ENCODE data around the gene GPR160. TPM values are rescaled to one million over a fixed set of nuclear protein-coding genes. Genes with fewer than 3 reads are reported as not detected.

Gene GPR160
- total RNA-seq, 4 donors from 2014 or later: 0.62 to 2.1 (median 1.2) TPM

GRCh38 chr3:170038434-170039110 is 777 bp downstream of the GPR160 start:
- TF ChIP-seq POLR2A (IDR thresholded peaks at IDR 0.05) (no peak), CTCF (IDR thresholded peaks at IDR 0.05 in 4 of 5, conservative IDR thresholded peaks at IDR 0.05 in 1 of 5) (no peak)
- H3K27me3 ChIP-seq: peaks cover 25 to 49% (median 35%) of the 10 kb centered on the region in 3 donors
- no peaks in the 10 kb centered on the region for H3K9me3 ChIP-seq
- ATAC-seq: no peak
- H3K4me3 ChIP-seq: peak overlapping the region; percentile 41 to 65 (median 54)
- intact Hi-C loops (cut with DNase I; ENCODE audit: low total_unique reads) (no loop called here), in situ Hi-C loops (cut with MboI; ENCODE audit: low sequenced_read_pairs in 4 of 4) (no loop called here)
- H3K27ac ChIP-seq: peak overlapping the region in 1 of 4 donors; percentile 18
- no peaks in the 10 kb centered on the region for H3K4me1 ChIP-seq
- H3K36me3 ChIP-seq: no peaks in the 10 kb centered on the region
- no peak for DNase-seq

- intact Hi-C loops (cut with DNase I; ENCODE audit: low total_unique reads): no loop called here
- H3K9me3 ChIP-seq: no peaks in the 10 kb centered on the region
- no peak for TF ChIP-seq POLR2A (IDR thresholded peaks at IDR 0.05)
- TF ChIP-seq CTCF (IDR thresholded peaks at IDR 0.05 in 4 of 5, conservative IDR thresholded peaks at IDR 0.05 in 1 of 5): no peak
- DNase-seq (no peak), ATAC-seq (no peak)
- no peak overlapping the region for H3K4me3 ChIP-seq
- no peaks in the 10 kb centered on the region for H3K4me1 ChIP-seq
- in situ Hi-C loops (cut with MboI; ENCODE audit: low sequenced_read_pairs in 4 of 4): no loop called here
- H3K36me3 ChIP-seq: no peaks in the 10 kb centered on the region
- peaks cover 25 to 54% (median 35%) of the 10 kb centered on the region in 3 donors for H3K27me3 ChIP-seq
- H3K27ac ChIP-seq: no peak overlapping the region
Measured at GRCh38 chr3:170040418-170040817, 2.6 kb downstream of the GPR160 start.

- intact Hi-C loops (cut with DNase I; ENCODE audit: low total_unique reads): no loop called here
- DNase-seq (no peak), ATAC-seq (no peak)
- H3K36me3 ChIP-seq: no peaks in the 10 kb centered on the region
- H3K9me3 ChIP-seq: no peaks in the 10 kb centered on the region
- in situ Hi-C loops (cut with MboI; ENCODE audit: low sequenced_read_pairs in 4 of 4): no loop called here
- H3K27ac ChIP-seq: no peak overlapping the region
- H3K27me3 ChIP-seq: peaks cover 12 to 40% (median 26%) of the 10 kb centered on the region in 3 donors
- TF ChIP-seq POLR2A (IDR thresholded peaks at IDR 0.05): no peak
- TF ChIP-seq CTCF (IDR thresholded peaks at IDR 0.05 in 4 of 5, conservative IDR thresholded peaks at IDR 0.05 in 1 of 5): no peak
- H3K4me1 ChIP-seq: no peaks in the 10 kb centered on the region
- H3K4me3 ChIP-seq: no peak overlapping the region
Measured at GRCh38 chr3:170043506-170043905, 5.7 kb downstream of the GPR160 start.

GRCh38 chr3:170044271-170044670 is 6.5 kb downstream of the GPR160 start:
- no peak for TF ChIP-seq CTCF (IDR thresholded peaks at IDR 0.05 in 4 of 5, conservative IDR thresholded peaks at IDR 0.05 in 1 of 5)
- TF ChIP-seq POLR2A (IDR thresholded peaks at IDR 0.05): no peak
- Histone ChIP-seq H3K27ac (no peak overlapping the region), H3K4me3 (no peak overlapping the region), H3K9me3 (no peaks in the 10 kb centered on the region), H3K4me1 (no peaks in the 10 kb centered on the region), H3K27me3 (peaks cover 5 to 33% (median 18%) of the 10 kb centered on the region in 3 donors), H3K36me3 (no peaks in the 10 kb centered on the region)
- intact Hi-C loops (cut with DNase I; ENCODE audit: low total_unique reads) (no loop called here), in situ Hi-C loops (cut with MboI; ENCODE audit: low sequenced_read_pairs in 4 of 4) (no loop called here)
- ATAC-seq (no peak), DNase-seq (no peak)
